GM18517 (cell line): ENCODE results near the gene NLGN1.

Experiments used
- ATAC-seq: cut with Tn5 transposase; IDR thresholded peaks from one replicate; pipeline ENCODE4 v1.9.1; 2021; ENCODE audit warnings: mild to moderate bottlenecking, moderate library complexity; ENCODE audit not compliant: unreplicated experiment

NLGN1 gene

GRCh38 chr3:173892547-173892946 lies 495.0 kb downstream of the NLGN1 start:
- ATAC-seq: no peak

DNA sequence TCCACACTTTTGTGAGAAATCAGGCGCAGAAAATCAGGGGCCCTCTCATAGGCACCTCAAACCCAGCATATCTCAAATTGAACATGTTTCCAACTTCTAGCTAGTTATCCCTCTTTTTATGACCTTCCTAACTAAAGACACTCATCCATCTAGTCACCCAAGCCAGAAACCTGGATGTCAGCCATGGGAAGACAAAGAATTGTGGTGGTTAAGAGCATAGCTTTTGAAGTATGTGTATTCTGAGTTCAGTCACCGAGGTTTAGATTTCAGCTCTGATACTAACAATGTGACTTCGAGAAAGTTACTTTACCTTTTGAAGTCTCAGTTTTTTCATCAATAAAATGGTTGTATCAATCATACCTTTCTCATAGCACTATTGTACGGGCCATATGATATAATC lies 495.5 kb downstream of the NLGN1 start:
- ATAC-seq: no peak

GRCh38 chr3:173893835-173894234 lies 496.3 kb downstream of the NLGN1 start:
- ATAC-seq: no peak

GRCh38 chr3:173897631-173898030 lies 500.1 kb downstream of the NLGN1 start:
- no peak for ATAC-seq

DNA sequence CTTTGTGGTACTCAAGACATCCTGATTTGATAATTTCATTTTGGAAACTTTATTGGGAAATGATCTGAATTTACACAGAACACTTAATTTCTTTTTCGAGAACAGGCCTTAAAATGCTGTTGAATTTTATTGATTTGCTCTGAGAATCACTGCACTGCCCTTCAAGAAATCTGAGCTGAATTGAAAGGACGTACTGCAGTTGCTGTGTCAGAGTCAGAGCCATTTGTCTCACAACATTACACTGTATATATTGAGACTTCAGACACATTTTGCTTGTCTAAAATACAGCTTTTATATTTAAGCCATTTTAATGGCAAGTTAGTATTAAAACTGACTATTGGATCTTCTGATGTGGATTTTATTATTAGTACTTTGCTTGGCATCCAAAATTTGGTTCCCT lies 504.1 kb downstream of the NLGN1 start:
- ATAC-seq: no peak

- ATAC-seq: no peak
Measured at GRCh38 chr3:173902401-173902800, 504.9 kb downstream of the NLGN1 start.

DNA sequence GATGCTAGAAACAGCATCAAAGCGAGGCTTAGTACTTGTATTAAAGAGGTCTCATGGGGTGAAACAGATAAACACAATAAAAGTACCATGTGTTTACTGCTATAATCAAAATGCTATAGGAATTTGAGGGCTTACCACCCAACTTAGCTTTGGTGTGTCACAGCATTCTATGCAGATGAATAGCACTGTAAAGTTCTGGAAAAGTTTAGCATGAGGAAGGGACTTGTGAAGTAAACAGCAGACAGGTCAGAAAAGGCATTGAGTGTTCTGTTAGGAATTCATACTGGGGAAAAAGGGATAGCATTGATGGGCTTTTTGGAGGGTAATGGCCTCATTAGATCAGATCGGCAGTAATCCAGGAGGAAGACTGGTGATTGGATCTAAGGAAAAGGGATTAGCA lies 505.3 kb downstream of the NLGN1 start:
- ATAC-seq: no peak

DNA sequence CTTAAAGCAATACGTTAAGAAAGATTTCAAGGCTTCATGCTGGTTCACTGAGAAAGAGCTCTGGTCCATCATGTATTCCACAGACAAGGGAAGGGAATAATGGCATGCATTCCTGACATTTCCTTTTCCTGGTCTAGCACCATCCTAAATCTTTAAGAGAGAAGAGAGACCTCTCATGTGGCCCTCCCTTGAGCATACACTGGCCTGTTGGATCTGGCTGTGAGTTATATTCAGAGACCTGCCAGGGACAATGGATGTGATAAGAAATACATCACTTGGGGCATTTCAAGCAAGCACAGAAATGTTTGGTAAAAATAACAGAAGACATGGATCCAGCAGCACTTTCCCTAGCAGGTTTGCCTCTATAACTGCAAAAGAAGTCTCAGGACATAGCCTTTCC lies 507.8 kb downstream of the NLGN1 start:
- ATAC-seq: no peak

- ATAC-seq: no peak
Measured at GRCh38 chr3:173911446-173911845, 513.9 kb downstream of the NLGN1 start.

DNA sequence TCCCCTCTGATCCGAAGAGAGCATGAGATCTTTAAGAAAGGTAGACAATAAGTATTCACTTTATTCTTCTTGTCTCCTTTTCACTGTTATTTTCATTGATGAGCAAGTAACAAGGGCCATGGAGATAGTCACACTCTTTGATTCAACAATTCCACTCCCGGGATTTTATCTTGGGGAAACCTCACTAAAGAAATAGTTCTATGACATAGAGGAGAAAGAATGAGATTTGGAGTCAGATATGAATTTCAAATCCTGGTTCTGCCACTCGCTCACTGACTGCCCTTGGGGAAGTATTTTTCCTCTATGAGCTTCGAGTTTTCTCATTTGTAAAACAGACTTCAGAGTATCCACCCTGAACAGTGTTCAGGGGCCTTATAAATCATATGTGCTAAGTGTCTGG lies 514.6 kb downstream of the NLGN1 start:
- no peak for ATAC-seq

DNA sequence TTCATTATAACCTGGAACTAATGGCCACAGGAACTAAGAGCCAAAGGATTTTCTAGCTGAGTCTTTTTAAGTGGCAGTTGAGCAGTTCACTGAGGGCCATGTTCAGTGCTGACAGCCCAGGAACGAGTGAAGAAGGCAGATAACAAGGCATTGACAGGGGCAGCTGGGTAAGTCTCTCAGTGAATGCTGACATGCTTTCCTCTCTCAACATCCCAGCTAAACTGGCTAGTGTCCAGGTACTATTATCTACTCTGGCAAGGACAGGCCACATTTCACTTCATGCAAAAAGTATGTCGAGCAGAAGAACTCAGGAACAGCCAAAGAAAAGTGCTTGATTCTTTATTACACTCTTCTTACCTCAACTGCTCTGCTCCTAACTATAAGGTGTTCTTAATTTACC lies 515.9 kb downstream of the NLGN1 start:
- ATAC-seq: no peak

- no peak for ATAC-seq
Measured at GRCh38 chr3:173913974-173914421, 516.5 kb downstream of the NLGN1 start.

GRCh38 chr3:173916799-173917198 lies 519.3 kb downstream of the NLGN1 start:
- ATAC-seq: no peak

DNA sequence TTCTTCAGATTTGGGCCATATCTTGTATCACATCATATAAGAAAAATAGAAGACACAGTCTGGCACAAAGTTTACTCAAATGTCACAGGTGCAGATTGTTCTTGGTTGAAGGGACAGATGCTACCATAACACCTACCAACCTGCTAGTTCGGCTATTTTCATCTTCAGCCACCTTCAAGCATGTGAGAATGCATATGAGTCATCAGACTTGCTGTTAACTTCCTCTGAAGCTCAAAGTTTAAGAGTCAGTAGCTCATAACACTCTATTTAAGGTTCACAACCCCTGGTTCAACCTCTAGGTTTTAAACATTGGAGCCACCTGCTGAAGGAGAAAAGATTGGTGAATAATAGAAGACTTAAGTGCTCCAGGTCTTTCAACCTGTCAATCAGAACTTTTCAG lies 522.8 kb downstream of the NLGN1 start:
- ATAC-seq: no peak

- ATAC-seq: no peak
Measured at GRCh38 chr3:173921732-173922131, 524.2 kb downstream of the NLGN1 start.

GRCh38 chr3:173923204-173923603 lies 525.7 kb downstream of the NLGN1 start:
- no peak for ATAC-seq

- no peak for ATAC-seq
Measured at GRCh38 chr3:173930251-173930650, 532.7 kb downstream of the NLGN1 start.

- ATAC-seq: no peak
Measured at GRCh38 chr3:173932624-173933023, 535.1 kb downstream of the NLGN1 start.

DNA sequence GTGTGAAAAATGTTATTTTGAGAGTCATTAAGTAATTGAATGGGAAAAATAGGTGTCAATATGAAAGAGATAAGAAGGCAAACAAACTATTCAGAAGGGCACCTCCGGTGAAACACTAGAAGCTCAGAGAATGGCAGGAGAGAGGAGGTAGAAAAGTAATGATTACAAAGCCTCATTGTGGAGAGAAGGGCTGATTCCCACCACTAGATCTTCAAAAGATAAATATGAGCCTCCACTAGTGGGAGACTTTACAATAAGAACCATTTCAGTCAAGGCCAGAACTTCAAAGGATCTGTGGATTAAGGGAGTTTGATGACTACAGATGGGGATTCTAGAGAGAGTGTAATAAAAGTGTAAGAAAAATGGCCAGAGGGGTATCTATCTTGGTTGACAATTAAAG lies 535.6 kb downstream of the NLGN1 start:
- no peak for ATAC-seq

DNA sequence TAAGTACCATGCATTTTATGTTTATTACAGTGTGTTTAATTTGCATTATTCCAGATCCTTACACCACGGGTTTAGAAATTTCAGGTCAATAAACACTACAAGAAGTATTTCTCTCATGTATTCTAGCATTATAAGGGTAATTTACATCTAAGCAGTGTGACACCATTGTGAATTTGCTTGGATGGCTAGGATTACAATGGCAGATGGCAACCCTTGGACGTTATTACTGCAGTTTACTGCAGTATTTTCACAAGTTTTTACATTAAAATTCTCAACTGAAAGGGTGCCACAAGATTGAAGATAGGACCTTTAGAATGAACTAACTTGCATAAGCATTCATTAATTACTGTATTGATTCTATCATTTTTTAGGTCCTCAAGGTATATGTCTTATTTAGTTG lies 538.8 kb downstream of the NLGN1 start:
- no peak for ATAC-seq

DNA sequence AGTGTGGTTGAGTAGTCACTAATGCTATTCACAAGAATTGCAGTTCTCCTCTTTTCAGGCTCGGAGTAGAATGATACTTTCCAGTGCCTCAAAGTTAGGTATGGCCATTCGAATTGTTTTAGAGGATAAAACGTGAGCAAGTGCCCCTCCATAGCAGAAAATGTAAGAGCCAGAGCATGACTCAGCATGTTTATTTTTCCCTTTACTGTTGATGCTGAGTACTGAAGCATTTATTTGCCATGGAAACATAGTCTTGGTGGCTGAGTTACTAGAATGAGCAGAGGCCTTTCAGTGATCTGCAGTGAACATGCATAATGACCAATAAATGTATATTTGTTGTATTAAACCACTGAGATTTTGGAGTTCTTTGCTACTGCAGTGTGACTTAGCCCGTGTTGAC lies 540.6 kb downstream of the NLGN1 start:
- no peak for ATAC-seq

DNA sequence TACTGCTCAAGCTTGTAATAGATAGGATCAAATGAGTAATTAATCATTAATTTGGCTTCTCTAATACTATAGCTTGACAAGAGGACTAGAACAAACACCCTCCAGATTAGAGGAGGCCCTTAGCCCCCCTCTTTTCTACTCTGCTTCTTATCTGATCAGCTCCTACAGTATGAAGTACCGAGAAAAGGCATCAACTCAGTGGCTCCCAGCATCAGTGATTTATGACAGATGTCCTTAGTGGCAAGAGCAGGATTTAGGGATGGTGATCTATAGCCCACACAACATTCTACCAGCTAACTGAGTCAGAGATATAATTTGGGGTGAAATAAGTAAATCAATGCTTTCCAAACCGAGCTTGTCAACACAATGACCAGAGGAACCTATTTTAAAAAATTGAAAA lies 541.1 kb downstream of the NLGN1 start:
- no peak for ATAC-seq

- ATAC-seq: no peak
Measured at GRCh38 chr3:173939331-173939730, 541.8 kb downstream of the NLGN1 start.

- ATAC-seq: no peak
Measured at GRCh38 chr3:173943264-173943663, 545.7 kb downstream of the NLGN1 start.
